CD4-positive, alpha-beta T cell (primary cell): ENCODE results near the gene TTC28. TPM values are rescaled to one million over a fixed set of nuclear protein-coding genes. Genes with fewer than 3 reads are reported as not detected.

Experiments used
- ATAC-seq: fragments of 200-7000 bp; cut with Tn5 transposase; one replicate; pipeline ENCODE4 v1.10.0; 2022; ENCODE audit warnings: mild to moderate bottlenecking; ENCODE audit not compliant: poor library complexity
- CTCF ChIA-PET: fragments of 350-600 bp; sonication (Branson Sonifier 250); formaldehyde crosslinking; loops from one replicate; lab custom pipeline; 2021; ENCODE audit warnings: antibody characterized with exemption, inconsistent platforms; lab: Charles Lee
- POLR2A ChIA-PET: fragments of 350-600 bp; sonication (Branson Sonifier 250); formaldehyde crosslinking; loops from one replicate; lab custom pipeline; 2021; ENCODE audit warnings: antibody characterized with exemption, inconsistent platforms; lab: Charles Lee
- DNase-seq, 14 experiments: peaks; one replicate each; pipeline ENCODE4 v3.0.0-alpha.2; 2013 to 2020; ENCODE audit warnings: mixed read lengths in 2 of 14
- H3K27ac ChIP-seq, 2 donors: one replicate each; pipeline versions ENCODE4 v1.5.1 to v1.7.0; 2013; ENCODE audit warnings: low read length in 2 of 2, low read depth in 1 of 2, mild to moderate bottlenecking in 1 of 2
- H3K27me3 ChIP-seq, 2 experiments: 1 replicate in 1 of 2; 2 replicates in 1 of 2; pipeline versions ENCODE4 v1.6.1 to v1.7.0; 2013; ENCODE audit warnings: low read length in 2 of 2, control low read depth in 1 of 2, mild to moderate bottlenecking in 1 of 2, moderate library complexity in 1 of 2; ENCODE audit not compliant: insufficient read depth in 2 of 2, control insufficient read depth in 1 of 2
- H3K36me3 ChIP-seq: one replicate; pipeline ENCODE4 v1.6.1; 2013; ENCODE audit warnings: low read length, control low read depth; ENCODE audit not compliant: insufficient read depth
- H3K4me1 ChIP-seq: one replicate; pipeline ENCODE4 v1.6.1; 2013; ENCODE audit warnings: low read length, control low read depth; ENCODE audit not compliant: insufficient read depth
- H3K4me3 ChIP-seq: one replicate; pipeline ENCODE4 v1.5.1; 2013; ENCODE audit warnings: mild to moderate bottlenecking, low read length, moderate library complexity
- H3K9me3 ChIP-seq, 2 experiments: 1 replicate in 1 of 2; 2 replicates in 1 of 2; pipeline versions ENCODE4 v1.6.1 to v1.7.0; 2013; ENCODE audit warnings: low read length in 2 of 2, mild to moderate bottlenecking in 2 of 2, control low read depth in 1 of 2, moderate library complexity in 1 of 2; ENCODE audit not compliant: control insufficient read depth in 1 of 2, insufficient read depth in 1 of 2
- H3K27ac Mint-ChIP-seq: one replicate; pipeline ENCODE4 v1.8.0; 2020; ENCODE audit warnings: mixed read lengths
- H3K27me3 Mint-ChIP-seq: one replicate; pipeline ENCODE4 v1.8.0; 2021; ENCODE audit warnings: mixed read lengths
- H3K36me3 Mint-ChIP-seq: one replicate; pipeline ENCODE4 v1.8.0; 2021; ENCODE audit warnings: low read depth, mixed read lengths
- H3K4me1 Mint-ChIP-seq: one replicate; pipeline ENCODE4 v1.8.0; 2021; ENCODE audit warnings: low read depth, mixed read lengths
- H3K4me3 Mint-ChIP-seq: one replicate; pipeline ENCODE4 v1.8.0; 2020; ENCODE audit warnings: mild to moderate bottlenecking, mixed read lengths
- H3K9me3 Mint-ChIP-seq: one replicate; pipeline ENCODE4 v1.8.0; 2020; ENCODE audit warnings: mixed read lengths
- CTCF ChIP-seq: fragments of 200-600 bp; IDR thresholded peaks from one replicate; pipeline ENCODE4 v1.8.0; 2022; ENCODE audit warnings: antibody characterized with exemption, mild to moderate bottlenecking
- intact Hi-C, 2 experiments: fragments of 100-400 bp; cut with DNase I in 1 of 2; cut with micrococcal nuclease in 1 of 2; formaldehyde crosslinking; loops; one replicate each; pipeline versions ENCODE4 v1.15.1 to v1.9.0; 2023 to 2025; cut with DNase I, micrococcal nuclease
- total RNA-seq, 174 experiments: library from RNA in 2 of 174; stranded (reverse) in 2 of 174; gene quantifications; one replicate each; pipeline ENCODE4 v1.2.3 and lab custom pipeline; 2021 to 2026

Gene TTC28
- total RNA-seq, 2 experiments from 2014 or later = 4.6 to 5.7 TPM

GRCh38 chr22:28128827-28129226 lies 550.8 kb downstream of the TTC28 start:
- Histone ChIP-seq H3K4me1 (no peaks in the 10 kb centered on the region), H3K9me3 (no peaks in the 10 kb centered on the region), H3K36me3 (no peaks in the 10 kb centered on the region), H3K4me3 (no peak overlapping the region), H3K27ac (no peak overlapping the region), H3K27me3 (no peaks in the 10 kb centered on the region)
- no peaks in the 10 kb centered on the region for H3K4me1 Mint-ChIP-seq
- intact Hi-C loops = no loop called here
- CTCF ChIA-PET = no interaction called here
- H3K9me3 Mint-ChIP-seq = no peaks in the 10 kb centered on the region
- POLR2A ChIA-PET = no interaction called here
- no peaks in the 10 kb centered on the region for H3K36me3 Mint-ChIP-seq
- TF ChIP-seq CTCF = no peak
- peaks cover 4% of the 10 kb centered on the region for H3K27me3 Mint-ChIP-seq
- H3K4me3 Mint-ChIP-seq = no peak overlapping the region
- ATAC-seq (no peak), DNase-seq (no peak)
- no peak overlapping the region for H3K27ac Mint-ChIP-seq

GRCh38 chr22:28125799-28126198 lies 553.8 kb downstream of the TTC28 start:
- Mint-ChIP-seq H3K4me3 (no peak overlapping the region), H3K27me3 (peaks cover 4% of the 10 kb centered on the region), H3K36me3 (no peaks in the 10 kb centered on the region), H3K4me1 (no peaks in the 10 kb centered on the region), H3K9me3 (no peaks in the 10 kb centered on the region), H3K27ac (no peak overlapping the region)
- CTCF ChIA-PET = no interaction called here
- POLR2A ChIA-PET = no interaction called here
- no peak for DNase-seq
- intact Hi-C loops = no loop called here
- no peaks in the 10 kb centered on the region for H3K9me3 ChIP-seq
- H3K4me3 ChIP-seq = no peak overlapping the region
- ATAC-seq = no peak
- no peak for TF ChIP-seq CTCF
- H3K27ac ChIP-seq = no peak overlapping the region
- no peaks in the 10 kb centered on the region for H3K27me3 ChIP-seq
- no peaks in the 10 kb centered on the region for H3K4me1 ChIP-seq
- H3K36me3 ChIP-seq = no peaks in the 10 kb centered on the region

GRCh38 chr22:28123989-28124766 lies 555.5 kb downstream of the TTC28 start:
- Mint-ChIP-seq H3K4me1 (no peaks in the 10 kb centered on the region), H3K27ac (no peak overlapping the region), H3K4me3 (no peak overlapping the region), H3K9me3 (no peaks in the 10 kb centered on the region), H3K36me3 (no peaks in the 10 kb centered on the region), H3K27me3 (peaks cover 4% of the 10 kb centered on the region)
- ChIA-PET CTCF (no interaction called here), POLR2A (no interaction called here)
- no peaks in the 10 kb centered on the region for H3K36me3 ChIP-seq
- ATAC-seq (no peak), DNase-seq (no peak)
- H3K4me3 ChIP-seq = no peak overlapping the region
- H3K9me3 ChIP-seq = no peaks in the 10 kb centered on the region
- intact Hi-C loops = no loop called here
- H3K27ac ChIP-seq = no peak overlapping the region
- H3K27me3 ChIP-seq = no peaks in the 10 kb centered on the region
- TF ChIP-seq CTCF = no peak
- H3K4me1 ChIP-seq = no peaks in the 10 kb centered on the region
